HG02610 (cell line): Measurements from ENCODE around the gene ASXL2.
"Not testable (repeated sequence)": the region's sequence is repeated elsewhere in the genome, so short reads cannot be mapped to it uniquely, and the experiment has no call there.

ENCODE experiments used
- ATAC-seq: cut with Tn5 transposase; IDR thresholded peaks from one replicate; pipeline ENCODE4 v1.9.1; 2021; ENCODE audit warnings: mild to moderate bottlenecking, moderate library complexity; ENCODE audit not compliant: unreplicated experiment

Gene ASXL2

GRCh38 chr2:25894135-25894830 is 16.0 kb upstream of the ASXL2 start:
- no peak for ATAC-seq

- ATAC-seq, result no peak
Observed at GRCh38 chr2:25891672-25892071, 13.4 kb upstream of the ASXL2 start.

- ATAC-seq, result no peak
Observed at GRCh38 chr2:25887624-25888242, 9.4 kb upstream of the ASXL2 start.

- no peak for ATAC-seq
Observed at GRCh38 chr2:25885933-25886332, 7.6 kb upstream of the ASXL2 start.

- no peak for ATAC-seq
Observed at GRCh38 chr2:25881764-25882163, 3.5 kb upstream of the ASXL2 start.

GRCh38 chr2:25879133-25879730 is 945 bp upstream of the ASXL2 start:
- ATAC-seq, result no peak

GRCh38 chr2:25877431-25878360 is 591 bp downstream of the ASXL2 start:
- peak; percentile 56 for ATAC-seq

GRCh38 chr2:25872134-25872533 is 6.2 kb downstream of the ASXL2 start:
- no peak for ATAC-seq

GRCh38 chr2:25867396-25868003 is 10.8 kb downstream of the ASXL2 start:
- ATAC-seq, result no peak

- ATAC-seq, result no peak
Observed at GRCh38 chr2:25856377-25856776, 21.9 kb downstream of the ASXL2 start.

- ATAC-seq, result no peak
Observed at GRCh38 chr2:25855065-25855464, 23.2 kb downstream of the ASXL2 start.

GRCh38 chr2:25854613-25855012 is 23.7 kb downstream of the ASXL2 start:
- ATAC-seq, result no peak

- no peak for ATAC-seq
Observed at GRCh38 chr2:25853038-25853638, 25.1 kb downstream of the ASXL2 start.

GRCh38 chr2:25851740-25852503 is 26.4 kb downstream of the ASXL2 start:
- peak; percentile 85 for ATAC-seq

GRCh38 chr2:25850400-25850799 is 27.9 kb downstream of the ASXL2 start:
- ATAC-seq, result not testable (repeated sequence)

GRCh38 chr2:25849350-25849749 is 28.9 kb downstream of the ASXL2 start:
- not testable (repeated sequence) for ATAC-seq

GRCh38 chr2:25845843-25846505 is 32.3 kb downstream of the ASXL2 start:
- no peak for ATAC-seq

GRCh38 chr2:25844089-25844488 is 34.2 kb downstream of the ASXL2 start:
- no peak for ATAC-seq

GRCh38 chr2:25842155-25842554 is 36.1 kb downstream of the ASXL2 start:
- ATAC-seq, result no peak
